ENCODE results near the gene MIPOL1.

The MIPOL1 gene

GRCh38 chr14:37185670-37186069 lies 12.1 kb upstream of the MIPOL1 start (continued):
- TF ChIP-seq ZBTB21 (tag by site-specific recombination; IDR thresholded peaks at IDR 0.05): no peak

DNA sequence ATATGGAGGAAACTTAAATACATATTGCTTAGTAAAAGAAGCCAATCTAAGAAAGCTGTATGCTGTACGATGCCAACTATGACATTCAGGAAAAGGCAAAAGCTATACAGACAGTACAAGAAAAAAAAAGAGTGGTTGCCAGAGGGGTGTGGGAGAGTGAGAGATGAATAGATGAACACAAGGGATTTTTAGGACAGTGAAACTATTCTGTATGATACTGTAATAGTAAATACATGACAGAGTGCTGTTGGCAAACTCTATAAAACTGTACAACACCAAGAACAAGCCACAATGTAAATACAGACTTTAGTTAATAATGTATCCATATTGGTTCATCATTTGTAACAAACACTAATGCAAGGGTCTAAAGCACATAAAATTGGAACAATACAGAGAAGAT lies 10.9 kb upstream of the MIPOL1 start:
- Histone ChIP-seq H3K4me3 (ENCODE audit: low read depth, low read length) (no peak overlapping the region), H3K4me1 (ENCODE audit: control insufficient read depth, insufficient read depth, low read length) (no peaks in the 10 kb centered on the region), H3K9me3 (ENCODE audit: control insufficient read depth, insufficient read depth, low read depth, low read length) (no peaks in the 10 kb centered on the region), H3K27ac (ENCODE audit: extremely low read depth, low read depth, low read length) (no peak overlapping the region), H3K36me3 (ENCODE audit: control insufficient read depth in 2 of 2, insufficient read depth in 1 of 2, low read length in 2 of 2) (no peaks in the 10 kb centered on the region)
- TF ChIP-seq, protein P1, sequence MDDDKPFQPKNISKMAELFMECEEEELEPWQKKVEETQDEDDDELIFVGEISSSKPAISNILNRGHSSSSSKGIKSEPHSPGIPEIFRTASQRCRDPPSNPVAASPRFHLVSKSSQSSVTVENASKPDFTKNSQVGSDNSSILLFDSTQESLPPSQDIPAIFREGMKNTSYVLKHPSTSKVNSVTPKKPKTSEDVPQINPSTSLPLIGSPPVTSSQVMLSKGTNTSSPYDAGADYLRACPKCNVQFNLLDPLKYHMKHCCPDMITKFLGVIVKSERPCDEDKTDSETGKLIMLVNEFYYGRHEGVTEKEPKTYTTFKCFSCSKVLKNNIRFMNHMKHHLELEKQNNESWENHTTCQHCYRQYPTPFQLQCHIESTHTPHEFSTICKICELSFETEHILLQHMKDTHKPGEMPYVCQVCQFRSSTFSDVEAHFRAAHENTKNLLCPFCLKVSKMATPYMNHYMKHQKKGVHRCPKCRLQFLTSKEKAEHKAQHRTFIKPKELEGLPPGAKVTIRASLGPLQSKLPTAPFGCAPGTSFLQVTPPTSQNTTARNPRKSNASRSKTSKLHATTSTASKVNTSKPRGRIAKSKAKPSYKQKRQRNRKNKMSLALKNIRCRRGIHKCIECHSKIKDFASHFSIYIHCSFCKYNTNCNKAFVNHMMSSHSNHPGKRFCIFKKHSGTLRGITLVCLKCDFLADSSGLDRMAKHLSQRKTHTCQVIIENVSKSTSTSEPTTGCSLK (tag by site-specific recombination; IDR thresholded peaks at IDR 0.05): no peak
- TF ChIP-seq ZNF791 (tag by site-specific recombination; IDR thresholded peaks at IDR 0.05) (no peak), SP2 (tag by site-specific recombination; IDR thresholded peaks at IDR 0.05) (no peak), ZNF248 (tag by site-specific recombination; IDR thresholded peaks at IDR 0.05) (no peak), ZNF16 (tag by site-specific recombination; IDR thresholded peaks at IDR 0.05; ENCODE audit: low read depth) (no peak), ZFHX2 (tag by site-specific recombination; conservative IDR thresholded peaks at IDR 0.05) (no peak), ZNF785 (tag by site-specific recombination; IDR thresholded peaks at IDR 0.05) (no peak), AEBP2 (tag by site-specific recombination; IDR thresholded peaks at IDR 0.05; ENCODE audit: borderline replicate concordance) (no peak), ZNF157 (tag by site-specific recombination; IDR thresholded peaks at IDR 0.05) (no peak), ZNF473 (tag by site-specific recombination; IDR thresholded peaks at IDR 0.05) (no peak), SP3 (tag by site-specific recombination; IDR thresholded peaks at IDR 0.05) (no peak), ATF2 (tag by site-specific recombination; IDR thresholded peaks at IDR 0.05; ENCODE audit: low read depth) (no peak)
- ChIA-PET POLR2A (interaction anchor here (1.4 kb wide), 1 partner anchor 10 kb away, joined by 3 read pairs; no protein-coding TSS in a partner anchor), CTCF (interaction anchor here (0.6 to 1.1 kb wide), 2 partner anchors 21 to 114 kb away, joined by 4 to 5 read pairs; no protein-coding TSS in a partner anchor)

GRCh38 chr14:37187294-37187693 lies 10.4 kb upstream of the MIPOL1 start:
- no peaks in the 10 kb centered on the region for H3K9me3 ChIP-seq (ENCODE audit: control insufficient read depth, insufficient read depth, low read depth, low read length)
- no peak overlapping the region for H3K27ac ChIP-seq (ENCODE audit: extremely low read depth, low read depth, low read length)
- TF ChIP-seq GLI2 (tag by site-specific recombination; IDR thresholded peaks at IDR 0.05; ENCODE audit: borderline replicate concordance, low read depth) (no peak), ZNF133 (tag by site-specific recombination; IDR thresholded peaks at IDR 0.05) (no peak), ZNF214 (tag by site-specific recombination; IDR thresholded peaks at IDR 0.05; ENCODE audit: borderline replicate concordance) (no peak), SP3 (tag by site-specific recombination; IDR thresholded peaks at IDR 0.05) (no peak), ZNF571 (tag by site-specific recombination; IDR thresholded peaks at IDR 0.05) (no peak), ZNF248 (tag by site-specific recombination; IDR thresholded peaks at IDR 0.05) (no peak), ZNF16 (tag by site-specific recombination; IDR thresholded peaks at IDR 0.05; ENCODE audit: low read depth) (no peak), ZNF610 (tag by site-specific recombination; IDR thresholded peaks at IDR 0.05; ENCODE audit: borderline replicate concordance) (no peak)
- TF ChIP-seq, protein P2, sequence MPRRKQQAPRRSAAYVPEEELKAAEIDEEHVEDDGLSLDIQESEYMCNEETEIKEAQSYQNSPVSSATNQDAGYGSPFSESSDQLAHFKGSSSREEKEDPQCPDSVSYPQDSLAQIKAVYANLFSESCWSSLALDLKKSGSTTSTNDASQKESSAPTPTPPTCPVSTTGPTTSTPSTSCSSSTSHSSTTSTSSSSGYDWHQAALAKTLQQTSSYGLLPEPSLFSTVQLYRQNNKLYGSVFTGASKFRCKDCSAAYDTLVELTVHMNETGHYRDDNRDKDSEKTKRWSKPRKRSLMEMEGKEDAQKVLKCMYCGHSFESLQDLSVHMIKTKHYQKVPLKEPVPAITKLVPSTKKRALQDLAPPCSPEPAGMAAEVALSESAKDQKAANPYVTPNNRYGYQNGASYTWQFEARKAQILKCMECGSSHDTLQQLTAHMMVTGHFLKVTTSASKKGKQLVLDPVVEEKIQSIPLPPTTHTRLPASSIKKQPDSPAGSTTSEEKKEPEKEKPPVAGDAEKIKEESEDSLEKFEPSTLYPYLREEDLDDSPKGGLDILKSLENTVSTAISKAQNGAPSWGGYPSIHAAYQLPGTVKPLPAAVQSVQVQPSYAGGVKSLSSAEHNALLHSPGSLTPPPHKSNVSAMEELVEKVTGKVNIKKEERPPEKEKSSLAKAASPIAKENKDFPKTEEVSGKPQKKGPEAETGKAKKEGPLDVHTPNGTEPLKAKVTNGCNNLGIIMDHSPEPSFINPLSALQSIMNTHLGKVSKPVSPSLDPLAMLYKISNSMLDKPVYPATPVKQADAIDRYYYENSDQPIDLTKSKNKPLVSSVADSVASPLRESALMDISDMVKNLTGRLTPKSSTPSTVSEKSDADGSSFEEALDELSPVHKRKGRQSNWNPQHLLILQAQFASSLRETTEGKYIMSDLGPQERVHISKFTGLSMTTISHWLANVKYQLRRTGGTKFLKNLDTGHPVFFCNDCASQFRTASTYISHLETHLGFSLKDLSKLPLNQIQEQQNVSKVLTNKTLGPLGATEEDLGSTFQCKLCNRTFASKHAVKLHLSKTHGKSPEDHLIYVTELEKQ (tag by site-specific recombination; IDR thresholded peaks at IDR 0.05; ENCODE audit: borderline replicate concordance): no peak
- TF ChIP-seq, protein P3, sequence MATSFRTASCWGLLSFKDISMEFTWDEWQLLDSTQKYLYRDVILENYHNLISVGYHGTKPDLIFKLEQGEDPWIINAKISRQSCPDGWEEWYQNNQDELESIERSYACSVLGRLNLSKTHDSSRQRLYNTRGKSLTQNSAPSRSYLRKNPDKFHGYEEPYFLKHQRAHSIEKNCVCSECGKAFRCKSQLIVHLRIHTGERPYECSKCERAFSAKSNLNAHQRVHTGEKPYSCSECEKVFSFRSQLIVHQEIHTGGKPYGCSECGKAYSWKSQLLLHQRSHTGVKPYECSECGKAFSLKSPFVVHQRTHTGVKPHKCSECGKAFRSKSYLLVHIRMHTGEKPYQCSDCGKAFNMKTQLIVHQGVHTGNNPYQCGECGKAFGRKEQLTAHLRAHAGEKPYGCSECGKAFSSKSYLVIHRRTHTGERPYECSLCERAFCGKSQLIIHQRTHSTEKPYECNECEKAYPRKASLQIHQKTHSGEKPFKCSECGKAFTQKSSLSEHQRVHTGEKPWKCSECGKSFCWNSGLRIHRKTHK (tag by site-specific recombination; IDR thresholded peaks at IDR 0.05): no peak
- no peak overlapping the region for H3K4me3 ChIP-seq (ENCODE audit: low read depth, low read length)
- H3K4me1 ChIP-seq (ENCODE audit: control insufficient read depth, insufficient read depth, low read length): no peaks in the 10 kb centered on the region
- H3K36me3 ChIP-seq (ENCODE audit: control insufficient read depth in 2 of 2, insufficient read depth in 1 of 2, low read length in 2 of 2): no peaks in the 10 kb centered on the region
- ChIA-PET CTCF (no interaction called here), POLR2A (interaction anchor here (1.4 kb wide), 1 partner anchor 10 kb away, joined by 3 read pairs; no protein-coding TSS in a partner anchor)
